Stimulated activated CD8-positive, alpha-beta memory T cell treated with anti-CD3 and anti-CD28 coated beads, Interleukin-4, amount 100 ng/mL, for 24 hours (primary cell): Measurements from ENCODE around the gene HMCN1.
"Not testable (repeated sequence)": the region's sequence is repeated elsewhere in the genome, so short reads cannot be mapped to it uniquely, and the experiment has no call there.

ENCODE experiments used
- DNase-seq: peaks from one replicate; pipeline ENCODE4 v3.0.0-alpha.2; 2020; ENCODE audit warnings: low read depth

HMCN1 gene

DNA sequence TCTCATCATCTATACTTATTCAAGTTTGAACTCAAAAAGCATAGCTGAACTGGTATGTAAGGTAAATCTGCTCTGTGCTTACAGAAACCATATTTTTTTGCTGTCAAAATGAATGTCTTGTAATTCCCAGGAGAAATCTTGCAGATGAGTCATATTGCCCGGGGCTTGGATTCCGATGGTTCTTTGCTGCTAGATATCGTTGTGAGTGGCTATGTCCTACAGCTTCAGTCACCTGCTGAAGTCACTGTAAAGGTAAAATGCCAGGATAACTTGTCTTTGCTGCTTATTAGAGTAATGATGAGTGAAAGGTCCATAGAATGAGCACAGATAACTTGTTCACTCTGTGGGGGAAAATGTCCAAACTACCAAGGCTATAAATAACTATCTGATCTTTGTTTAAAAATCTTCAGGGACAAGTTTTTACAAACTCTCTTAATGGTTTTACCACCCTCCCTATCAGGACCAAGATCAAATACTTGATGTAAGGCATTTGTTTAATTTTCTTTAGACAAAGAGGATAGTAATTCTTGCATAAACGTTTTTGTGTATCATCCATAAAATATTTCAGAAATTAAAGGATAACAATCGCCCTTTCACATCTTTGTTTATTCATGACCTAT lies 418.5 kb downstream of the HMCN1 start:
- DNase-seq = no peak

DNA sequence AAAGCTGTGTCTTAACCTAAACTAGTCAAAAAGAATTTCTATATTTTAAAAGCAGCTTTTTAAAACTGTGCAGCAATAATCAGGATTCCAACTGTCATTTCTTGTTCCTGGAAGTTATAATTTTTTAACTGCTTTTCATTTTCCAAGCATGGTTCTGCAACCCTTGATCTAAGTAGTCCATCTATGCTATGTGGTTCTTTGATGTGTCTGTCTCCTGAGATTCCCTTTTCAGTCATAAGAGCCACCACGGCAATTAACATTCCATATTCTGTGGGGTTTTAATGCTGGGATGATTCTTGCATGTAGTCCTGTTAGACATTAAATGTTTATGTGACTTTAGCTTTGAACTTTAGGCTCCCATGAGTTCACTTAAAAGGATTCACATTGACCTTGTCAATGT lies 420.5 kb downstream of the HMCN1 start:
- DNase-seq = no peak

DNA sequence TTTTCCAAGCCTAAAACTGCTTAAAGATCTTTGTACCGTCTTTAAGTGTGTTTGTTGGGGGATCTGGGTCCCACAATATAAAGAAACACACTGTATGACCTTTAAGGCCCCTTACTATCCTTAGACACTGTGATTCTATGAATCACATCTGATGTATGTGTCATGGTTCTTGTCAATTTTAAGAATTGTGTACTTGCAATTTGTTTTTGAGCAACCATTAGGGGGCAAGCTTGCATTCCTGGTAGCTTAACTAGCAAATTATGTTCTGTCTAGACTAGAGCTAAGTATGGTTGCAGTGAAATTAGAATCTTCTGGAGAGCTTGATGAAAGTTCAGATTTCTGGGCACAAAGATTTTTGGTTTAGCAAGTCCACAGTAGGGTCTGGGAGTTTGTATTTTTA lies 421.4 kb downstream of the HMCN1 start:
- DNase-seq = no peak

DNA sequence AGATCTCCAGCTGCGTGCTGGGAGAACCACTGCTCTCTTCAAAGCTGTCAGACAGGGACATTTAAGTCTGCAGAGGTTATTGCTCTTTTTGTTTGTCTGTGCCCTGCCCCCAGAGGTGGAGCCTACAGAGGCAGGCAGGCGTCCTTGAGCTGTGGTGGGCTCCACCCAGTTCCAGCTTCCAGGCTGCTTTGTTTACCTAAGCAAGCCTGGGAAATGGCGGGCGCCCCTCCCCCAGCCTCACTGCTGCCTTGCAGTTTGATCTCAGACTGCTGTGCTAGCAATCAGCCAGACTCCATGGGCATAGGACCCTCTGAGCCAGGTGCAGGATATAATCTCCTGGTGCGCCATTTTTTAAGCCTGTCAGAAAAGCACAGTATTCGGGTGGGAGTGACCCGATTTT lies 428.7 kb downstream of the HMCN1 start:
- not testable (repeated sequence) for DNase-seq

DNA sequence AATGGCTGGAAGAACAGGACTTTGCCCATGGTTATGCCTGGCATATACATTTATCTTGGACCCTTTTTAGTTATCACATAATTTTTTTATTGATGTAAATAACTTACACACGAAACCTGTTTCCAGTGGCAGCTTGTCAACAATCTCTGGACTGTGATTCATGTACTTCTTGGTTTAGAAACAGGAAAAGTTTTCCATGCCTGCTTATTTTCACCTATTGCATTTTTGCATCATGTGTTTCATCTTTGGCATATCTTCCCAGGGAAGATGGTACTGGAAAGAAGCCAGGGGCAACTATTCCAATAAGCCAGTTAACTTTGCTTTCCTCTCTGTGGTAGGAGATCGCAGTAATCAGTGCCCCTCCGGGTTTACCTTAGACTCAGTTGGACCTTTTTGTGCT lies 430.6 kb downstream of the HMCN1 start:
- no peak for DNase-seq

DNA sequence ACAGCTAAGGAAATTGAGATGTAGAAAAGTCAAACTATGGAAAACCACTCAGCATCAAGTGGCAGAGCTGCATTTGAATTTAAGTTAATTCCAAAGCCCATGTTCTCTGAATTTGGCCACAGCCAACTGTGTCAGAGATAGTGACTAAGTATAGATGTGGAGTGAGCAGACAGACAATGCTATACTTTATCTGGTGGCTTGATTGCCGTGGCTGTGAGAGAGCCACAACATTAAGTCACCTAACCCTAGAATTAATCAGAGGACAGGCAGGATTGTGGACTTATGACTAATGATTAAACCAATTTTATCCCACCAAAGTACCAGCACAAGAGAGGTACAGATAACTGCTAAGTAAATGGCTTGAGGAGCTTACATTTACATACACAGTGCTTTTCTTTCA lies 431.1 kb downstream of the HMCN1 start:
- no peak for DNase-seq

DNA sequence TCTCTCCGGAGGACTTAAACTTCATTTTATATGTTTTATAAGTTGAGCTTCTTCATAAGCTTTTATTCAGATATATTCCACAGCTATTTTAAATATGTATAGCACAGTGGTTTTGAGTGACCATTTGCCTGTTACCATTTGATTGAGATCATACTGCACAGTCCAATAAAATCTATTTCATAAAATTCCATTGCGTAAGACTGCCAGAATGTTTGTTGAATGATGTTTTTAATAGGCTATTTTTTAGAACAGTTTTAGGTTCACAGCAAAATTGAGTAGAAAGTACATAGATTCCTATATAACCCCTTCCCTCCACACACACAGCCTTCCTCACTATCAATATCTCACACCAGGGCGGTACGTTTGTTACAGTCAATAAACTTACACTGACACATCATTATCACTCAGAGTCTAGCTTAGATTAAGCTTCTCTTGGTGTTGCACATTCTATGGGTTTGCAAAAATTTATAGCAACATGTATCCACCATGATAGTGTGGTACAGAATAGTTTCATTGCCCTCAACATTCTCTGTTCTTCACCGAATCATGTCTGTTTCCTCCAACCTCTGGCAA lies 433.0 kb downstream of the HMCN1 start:
- DNase-seq = no peak

DNA sequence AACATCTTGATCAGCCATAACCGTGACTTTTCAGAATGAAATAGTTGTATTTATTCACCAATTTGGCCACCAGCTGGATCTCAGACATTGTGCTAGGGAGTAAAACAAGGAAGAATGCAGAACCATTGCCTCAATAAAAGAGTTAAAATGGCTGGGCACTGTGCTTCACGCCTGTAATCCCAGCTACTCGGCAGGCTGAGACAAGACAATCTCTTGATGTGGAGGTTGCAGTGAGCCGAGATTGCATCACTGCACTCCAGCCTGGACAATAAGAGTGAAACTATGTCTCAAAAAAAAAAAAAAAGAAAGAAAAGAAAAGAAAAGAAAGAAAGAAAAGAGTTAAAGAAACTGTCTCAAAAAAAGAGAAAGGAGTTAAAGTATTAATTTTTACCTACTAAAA lies 441.4 kb downstream of the HMCN1 start:
- DNase-seq = no peak

DNA sequence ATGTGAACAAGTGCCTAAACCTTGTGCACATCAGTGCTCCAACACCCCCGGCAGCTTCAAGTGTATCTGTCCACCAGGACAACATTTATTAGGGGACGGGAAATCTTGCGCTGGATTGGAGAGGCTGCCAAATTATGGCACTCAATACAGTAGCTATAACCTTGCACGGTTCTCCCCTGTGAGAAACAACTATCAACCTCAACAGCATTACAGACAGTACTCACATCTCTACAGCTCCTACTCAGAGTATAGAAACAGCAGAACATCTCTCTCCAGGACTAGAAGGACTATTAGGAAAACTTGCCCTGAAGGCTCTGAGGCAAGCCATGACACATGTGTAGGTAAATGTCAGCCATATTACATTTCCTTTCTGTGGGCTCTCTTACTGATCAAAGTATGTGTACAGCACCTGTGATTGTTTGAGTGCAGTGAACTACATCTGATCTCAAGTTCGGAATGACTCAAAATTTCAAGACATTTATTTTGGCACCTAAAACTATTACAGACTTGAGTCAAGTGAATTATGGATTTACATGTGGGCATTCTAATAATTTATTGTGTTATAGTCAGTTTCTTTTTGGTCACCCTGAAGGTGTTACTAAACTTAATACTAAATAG lies 444.3 kb downstream of the HMCN1 start:
- no peak for DNase-seq

DNA sequence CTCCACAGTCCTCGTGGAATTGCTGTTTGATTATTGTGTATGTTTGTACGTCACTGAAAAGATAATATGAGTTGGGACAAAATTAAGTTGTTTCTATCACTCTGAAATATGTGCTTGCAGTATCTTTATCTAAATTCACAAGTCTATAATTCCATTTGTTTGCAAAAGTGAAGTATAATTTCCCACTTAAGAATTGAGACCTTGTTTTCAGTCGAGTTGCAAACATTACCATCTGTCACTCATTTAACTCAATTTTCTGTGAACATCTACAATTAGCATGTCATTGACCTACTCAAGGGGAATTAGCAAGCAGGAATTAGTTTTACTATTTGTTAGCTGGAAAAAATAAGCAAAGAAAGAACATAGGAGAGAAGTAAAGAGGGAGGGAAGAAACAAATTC lies 445.0 kb downstream of the HMCN1 start:
- DNase-seq = no peak

DNA sequence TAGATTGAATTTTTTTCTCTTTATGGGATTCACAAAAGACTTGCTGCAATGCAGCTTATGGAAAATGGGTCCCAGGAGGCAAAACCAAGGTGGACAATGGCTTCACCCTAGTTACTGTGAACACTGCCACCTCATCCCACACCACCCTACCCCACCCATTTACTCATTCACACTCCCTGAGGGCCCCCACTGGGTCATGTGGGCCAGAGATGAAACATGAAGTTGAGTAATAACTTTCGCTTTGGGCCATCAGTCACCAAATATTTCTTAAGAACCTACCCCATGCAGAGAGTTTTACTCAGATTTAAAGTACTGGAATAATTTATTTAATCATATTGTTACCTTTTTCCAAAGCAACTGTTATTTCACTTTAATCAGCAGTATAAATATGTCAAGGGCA lies 449.0 kb downstream of the HMCN1 start:
- DNase-seq = no peak

DNA sequence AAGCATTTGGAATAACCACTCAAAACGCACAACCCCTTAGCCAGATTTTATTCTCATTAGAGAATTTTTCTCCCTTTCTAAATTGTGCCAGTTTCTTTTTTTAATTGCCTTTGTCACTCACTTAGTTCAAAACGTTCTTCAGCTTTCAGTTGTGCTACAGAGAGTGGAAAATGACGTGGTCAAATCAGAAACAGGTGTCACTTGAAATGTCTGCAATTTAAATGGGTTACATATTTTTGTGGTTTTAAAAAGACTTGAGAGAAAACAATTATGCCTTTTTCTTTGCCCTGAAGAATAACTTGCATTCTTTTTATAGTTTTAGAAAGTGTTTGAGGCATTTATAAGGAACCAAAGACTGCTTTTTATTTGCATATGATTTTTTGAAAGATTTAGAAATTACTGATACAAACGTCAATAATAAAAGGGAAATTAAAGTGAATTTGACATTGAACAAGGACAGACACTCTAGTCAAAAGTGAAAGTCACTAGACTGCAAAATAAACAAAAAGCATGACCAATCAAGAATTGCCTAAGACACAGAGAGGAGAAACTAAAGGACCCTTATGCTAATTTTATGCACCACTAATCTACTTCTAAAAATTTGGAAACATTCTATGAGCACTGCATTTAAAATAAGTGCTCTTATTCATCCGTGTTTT lies 449.9 kb downstream of the HMCN1 start:
- no peak for DNase-seq

DNA sequence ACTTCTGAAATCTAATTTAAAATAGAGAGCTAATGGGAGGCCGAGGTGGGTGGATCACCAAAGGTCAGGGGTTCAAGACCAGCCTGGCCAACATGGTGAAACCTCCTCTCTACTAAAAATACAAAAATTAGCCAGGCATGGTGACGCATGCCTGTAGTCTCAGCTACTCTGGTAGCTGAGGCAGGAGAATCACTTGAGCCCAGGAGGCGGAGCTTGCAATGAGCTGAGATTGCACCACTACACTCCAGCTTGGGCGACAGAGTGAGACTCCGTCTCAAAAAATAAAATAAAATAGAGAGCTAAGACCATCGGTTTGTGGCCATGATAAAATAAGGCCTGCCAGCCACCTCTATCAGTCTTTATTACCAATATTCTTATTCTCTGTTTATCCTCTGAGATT lies 452.1 kb downstream of the HMCN1 start:
- DNase-seq = not testable (repeated sequence)

DNA sequence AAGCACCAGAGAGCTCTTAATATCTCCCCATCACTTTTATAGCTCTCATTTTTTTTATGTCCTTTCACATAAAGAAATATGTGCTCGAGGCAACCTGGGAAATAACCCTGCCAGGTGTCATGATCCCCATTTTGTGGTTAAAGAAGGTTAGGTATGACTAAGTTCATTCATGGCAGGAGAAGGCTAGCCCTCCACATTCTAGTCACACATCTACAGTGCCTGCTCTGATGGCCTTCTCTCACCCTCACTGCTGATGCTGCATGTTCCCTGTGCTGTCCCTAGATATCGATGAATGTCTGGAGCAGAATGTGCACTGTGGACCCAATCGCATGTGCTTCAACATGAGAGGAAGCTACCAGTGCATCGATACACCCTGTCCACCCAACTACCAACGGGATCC lies 453.4 kb downstream of the HMCN1 start:
- no peak for DNase-seq

DNA sequence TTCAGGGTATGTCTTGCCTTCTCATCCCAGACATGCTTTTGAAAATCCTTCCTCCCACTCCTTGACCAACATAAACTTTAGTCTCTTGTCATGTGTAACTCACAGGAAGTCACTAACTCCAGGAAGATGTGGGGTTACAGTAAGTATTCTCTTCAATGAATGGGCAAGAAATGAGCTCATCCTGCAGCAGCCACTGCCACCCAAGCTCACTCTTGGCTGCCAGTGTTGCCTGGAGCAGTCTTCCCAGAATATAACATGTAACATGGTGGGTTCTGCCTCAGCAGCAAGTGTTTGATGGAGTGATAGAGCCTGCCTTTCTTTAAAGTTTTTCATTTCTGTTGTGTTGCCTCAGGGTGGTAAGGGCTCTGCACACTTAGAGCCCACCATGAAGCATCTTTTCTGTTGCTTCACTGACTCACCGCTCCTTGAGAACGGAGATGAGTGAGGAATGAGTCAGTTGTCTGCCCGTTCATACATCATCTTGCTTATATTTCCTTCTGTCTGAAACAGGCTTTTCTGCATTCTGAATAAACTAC lies 453.9 kb downstream of the HMCN1 start:
- DNase-seq = no peak

DNA sequence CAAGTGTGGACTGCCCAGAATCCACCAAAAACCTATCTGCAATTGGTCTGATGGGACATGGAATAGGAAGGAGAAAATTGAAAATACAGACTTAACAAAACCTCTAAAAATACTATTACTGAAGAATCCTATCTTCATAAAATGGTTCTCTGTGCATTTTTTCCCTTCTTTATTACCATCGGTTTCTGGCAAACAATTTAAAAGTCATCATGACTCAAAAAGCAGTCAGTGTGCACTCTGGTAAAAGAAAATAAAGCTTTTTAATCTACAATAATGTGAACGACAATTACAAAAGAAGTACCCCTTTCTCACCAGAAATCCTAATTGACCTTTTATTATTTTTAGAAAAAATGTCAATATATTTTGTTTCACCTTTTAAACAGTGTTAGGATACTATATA lies 454.5 kb downstream of the HMCN1 start:
- DNase-seq = no peak

DNA sequence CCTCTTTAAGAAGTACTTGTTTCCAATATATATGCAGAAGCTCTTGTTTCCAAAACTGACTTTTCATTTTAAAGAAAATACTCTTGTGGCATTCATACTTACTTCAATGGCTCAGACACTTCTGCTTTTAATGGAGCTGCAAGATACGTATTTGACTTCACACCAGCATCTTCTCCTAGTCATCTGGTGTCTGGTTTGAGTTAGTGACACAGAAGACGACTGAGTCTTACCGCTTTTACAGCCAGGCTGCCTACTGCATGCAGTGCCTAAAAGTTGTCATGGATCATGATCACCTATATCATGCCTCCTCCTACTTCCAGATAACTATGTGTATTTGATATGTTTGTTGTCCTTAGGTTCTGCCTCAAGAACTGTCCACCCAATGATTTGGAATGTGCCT lies 455.0 kb downstream of the HMCN1 start:
- DNase-seq = no peak

DNA sequence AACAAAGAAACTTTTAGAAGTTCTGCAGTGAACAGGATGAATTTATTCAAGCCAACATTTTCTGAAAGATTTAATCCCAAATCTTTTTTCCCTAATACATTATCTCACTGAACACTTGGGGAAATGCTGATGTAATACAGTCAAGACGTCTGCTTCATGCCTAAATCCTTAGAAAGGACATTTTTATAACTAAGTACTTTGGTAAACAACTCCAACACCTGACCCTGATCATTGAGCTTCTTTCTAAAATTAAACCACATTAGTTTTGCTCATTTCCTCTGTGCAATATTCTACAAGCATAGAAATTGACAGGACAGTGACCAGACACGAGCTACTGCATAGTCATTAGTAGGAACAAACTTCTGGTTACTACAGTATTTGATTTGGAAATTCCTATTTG lies 457.3 kb downstream of the HMCN1 start:
- no peak for DNase-seq

DNA sequence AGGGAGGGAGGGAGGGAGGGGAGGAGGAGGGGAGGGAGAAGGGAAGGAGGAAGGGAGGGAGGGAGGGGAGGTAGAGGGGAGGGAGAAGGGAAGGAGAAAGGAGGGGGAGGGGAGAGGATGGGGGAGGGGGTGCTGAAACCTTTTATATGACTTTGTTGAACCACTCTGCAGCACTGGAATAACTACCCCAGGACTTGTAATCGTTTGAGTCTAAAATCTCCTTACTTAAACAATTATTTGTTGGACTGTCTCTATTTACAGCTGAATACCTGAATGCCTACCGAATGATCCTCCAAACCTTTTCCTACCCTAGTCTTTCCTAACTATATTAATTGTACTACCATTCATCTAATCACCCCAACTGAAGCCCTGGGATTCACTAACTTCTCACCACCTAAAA lies 459.0 kb downstream of the HMCN1 start:
- DNase-seq = no peak

DNA sequence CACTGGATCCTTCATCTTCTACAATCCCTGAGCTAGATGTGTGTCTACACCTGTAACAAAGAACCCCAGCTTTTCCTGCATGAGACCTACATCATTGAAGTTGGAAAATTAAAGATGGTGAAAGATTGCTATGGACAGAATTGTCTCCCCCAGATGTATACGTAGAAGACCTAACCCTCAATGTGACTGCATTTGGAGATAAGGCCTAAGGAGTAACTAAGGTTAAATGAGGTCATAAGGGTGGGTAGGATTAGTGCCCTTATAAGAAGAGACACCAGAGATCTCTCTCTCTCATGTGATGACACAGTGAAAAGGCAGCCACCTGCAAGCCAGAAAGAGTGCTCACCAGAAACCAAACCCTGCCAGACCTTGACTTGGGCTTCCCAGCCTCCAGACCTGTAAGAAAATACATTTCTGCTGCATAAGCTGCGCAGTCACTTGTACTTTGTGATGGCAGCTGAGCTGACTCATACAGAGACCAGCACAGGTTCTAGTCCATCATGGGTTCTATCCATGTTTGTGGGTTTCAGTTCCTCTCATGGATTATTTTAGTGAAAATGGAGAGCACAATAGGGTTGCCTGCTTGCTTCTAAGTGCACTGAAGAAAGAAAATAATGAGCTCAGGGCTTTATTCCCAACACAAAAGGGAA lies 460.0 kb downstream of the HMCN1 start:
- no peak for DNase-seq

DNA sequence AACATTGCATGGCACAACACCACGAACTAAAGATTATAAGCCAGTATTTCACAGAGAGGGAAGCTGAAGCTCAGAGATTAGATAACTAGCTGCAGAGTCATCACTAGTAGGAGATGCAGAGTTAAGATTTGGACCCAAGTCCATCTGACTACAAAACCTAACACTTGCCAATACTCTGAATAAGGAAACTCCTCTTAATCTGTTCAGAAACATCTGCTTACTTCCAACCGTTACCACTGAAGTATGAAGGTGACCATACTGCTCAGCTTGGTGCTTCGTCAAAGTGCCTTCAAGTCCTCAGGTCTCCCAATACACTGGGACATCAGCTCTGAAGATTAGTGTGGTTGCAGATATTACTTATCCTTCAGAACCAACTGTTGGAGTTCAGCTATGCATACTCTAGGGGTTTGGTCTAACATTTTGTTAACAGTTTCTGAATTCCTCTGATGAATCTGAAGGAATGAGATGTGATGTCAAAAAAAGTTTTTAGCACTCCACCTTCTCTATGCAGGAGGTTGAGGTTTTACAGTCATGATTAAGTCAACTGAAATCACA lies 461.3 kb downstream of the HMCN1 start:
- DNase-seq = no peak

DNA sequence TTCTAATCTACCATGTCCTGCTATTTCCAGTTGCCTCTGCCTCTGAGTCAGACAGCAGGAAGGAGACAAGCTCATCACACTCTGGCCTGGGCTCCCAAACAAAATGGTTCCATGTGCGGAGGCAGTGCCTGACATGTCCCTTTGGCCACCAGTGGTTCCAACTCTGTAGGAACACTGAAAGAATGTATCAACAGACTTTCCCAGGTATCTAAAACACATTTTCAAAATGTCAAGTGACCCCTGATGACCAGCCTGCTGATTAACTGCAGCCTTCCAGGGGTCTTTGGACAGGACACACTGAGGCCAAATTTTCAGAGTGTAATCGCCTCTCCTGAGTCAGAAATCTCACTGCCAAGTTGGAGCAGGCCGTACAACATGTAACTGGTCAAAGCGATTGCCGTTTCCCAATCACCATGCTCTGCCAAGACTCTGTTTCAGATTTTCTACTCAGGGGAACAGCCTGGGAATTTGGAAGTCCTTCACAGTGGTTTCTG lies 468.1 kb downstream of the HMCN1 start:
- DNase-seq = no peak
